Skeletal muscle satellite cell (primary cell): Measurements from ENCODE around the gene KCNH2.
"Not testable (repeated sequence)": the region's sequence is repeated elsewhere in the genome, so short reads cannot be mapped to it uniquely, and the experiment has no call there.

ENCODE experiments used
- H3K27me3 ChIP-seq: 2 replicates; pipeline ENCODE4 v1.7.0; 2013; ENCODE audit warnings: low read length; ENCODE audit not compliant: control insufficient read depth, insufficient read depth
- H3K36me3 ChIP-seq: 2 replicates; pipeline ENCODE4 v1.7.0; 2013; ENCODE audit warnings: mild to moderate bottlenecking, control low read depth, low read length; ENCODE audit not compliant: insufficient read depth
- H3K4me1 ChIP-seq: 2 replicates; pipeline ENCODE4 v1.7.0; 2013; ENCODE audit warnings: low read length; ENCODE audit not compliant: control insufficient read depth, insufficient read depth
- H3K4me2 ChIP-seq: 2 replicates; pipeline ENCODE4 v1.7.0; 2013; ENCODE audit warnings: mild to moderate bottlenecking, low read length
- H3K4me3 ChIP-seq: 2 replicates; pipeline ENCODE4 v1.7.0; 2013; ENCODE audit warnings: low read length
- H3K9ac ChIP-seq: 2 replicates; pipeline ENCODE4 v1.7.0; 2013; ENCODE audit warnings: mild to moderate bottlenecking, low read depth, low read length, moderate library complexity
- H3K9me3 ChIP-seq: replicated peaks from 2 replicates; pipeline ENCODE4 v1.7.0; 2013; ENCODE audit warnings: mild to moderate bottlenecking, control low read depth, low read length

KCNH2 gene

DNA sequence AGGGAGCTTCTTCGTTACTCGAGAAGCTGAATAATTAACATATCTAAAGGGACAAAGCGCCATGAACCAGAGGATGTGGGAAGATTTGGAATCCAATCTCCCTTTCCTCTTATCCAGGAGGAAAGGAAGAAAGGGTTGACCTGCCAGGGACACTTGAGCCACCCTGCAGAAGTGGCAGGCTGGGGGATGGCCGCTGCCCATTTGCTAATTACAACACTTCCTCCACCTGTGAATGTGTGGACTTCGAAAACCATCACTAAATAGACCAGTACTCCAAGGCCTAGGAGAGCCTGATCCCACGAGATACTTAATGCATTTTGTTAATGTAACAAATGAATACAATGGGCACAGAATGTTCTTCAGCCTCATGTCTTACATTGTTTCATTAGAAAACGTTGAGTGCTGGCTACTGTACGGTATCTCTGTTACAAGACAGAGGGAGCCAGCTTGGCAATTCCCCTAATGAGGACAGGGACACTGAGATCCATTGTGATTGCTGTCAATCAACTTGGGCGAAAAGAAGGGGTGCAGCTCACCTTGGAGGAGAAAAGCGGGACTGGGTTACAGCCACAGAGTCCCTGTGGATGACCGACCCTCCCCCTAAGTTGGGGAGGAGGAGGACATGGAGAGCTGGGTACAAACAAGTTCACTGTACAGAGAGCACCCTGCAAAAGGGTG is 66.4 kb downstream of the KCNH2 start:
- H3K4me2 ChIP-seq: no peak overlapping the region
- no peak overlapping the region for H3K9ac ChIP-seq
- no peaks in the 10 kb centered on the region for H3K36me3 ChIP-seq
- no peaks in the 10 kb centered on the region for H3K9me3 ChIP-seq
- H3K4me1 ChIP-seq: no peaks in the 10 kb centered on the region
- H3K4me3 ChIP-seq: no peak overlapping the region
- peaks cover 17% of the 10 kb centered on the region for H3K27me3 ChIP-seq

DNA sequence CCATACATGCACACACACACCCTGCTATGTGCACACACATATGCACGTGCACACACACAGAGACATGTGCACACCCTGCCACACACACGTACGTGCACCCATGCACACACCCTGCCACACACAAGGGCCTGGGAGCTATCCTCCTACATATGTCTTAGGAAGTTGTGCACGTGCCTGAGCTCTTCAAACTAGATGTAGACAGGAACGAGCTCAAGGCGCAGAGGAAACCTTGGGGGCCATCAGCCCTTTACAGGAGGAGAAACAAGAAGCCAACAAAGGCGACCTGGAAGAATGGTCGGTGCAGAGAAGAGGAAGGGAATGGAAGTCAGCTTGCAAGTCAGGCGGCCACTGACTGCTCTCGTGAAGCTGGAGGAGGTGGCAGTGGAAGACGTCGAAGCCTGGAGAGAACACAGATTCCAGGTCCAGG is 67.1 kb downstream of the KCNH2 start:
- Histone ChIP-seq H3K9me3 (no peaks in the 10 kb centered on the region), H3K4me1 (no peaks in the 10 kb centered on the region)

DNA sequence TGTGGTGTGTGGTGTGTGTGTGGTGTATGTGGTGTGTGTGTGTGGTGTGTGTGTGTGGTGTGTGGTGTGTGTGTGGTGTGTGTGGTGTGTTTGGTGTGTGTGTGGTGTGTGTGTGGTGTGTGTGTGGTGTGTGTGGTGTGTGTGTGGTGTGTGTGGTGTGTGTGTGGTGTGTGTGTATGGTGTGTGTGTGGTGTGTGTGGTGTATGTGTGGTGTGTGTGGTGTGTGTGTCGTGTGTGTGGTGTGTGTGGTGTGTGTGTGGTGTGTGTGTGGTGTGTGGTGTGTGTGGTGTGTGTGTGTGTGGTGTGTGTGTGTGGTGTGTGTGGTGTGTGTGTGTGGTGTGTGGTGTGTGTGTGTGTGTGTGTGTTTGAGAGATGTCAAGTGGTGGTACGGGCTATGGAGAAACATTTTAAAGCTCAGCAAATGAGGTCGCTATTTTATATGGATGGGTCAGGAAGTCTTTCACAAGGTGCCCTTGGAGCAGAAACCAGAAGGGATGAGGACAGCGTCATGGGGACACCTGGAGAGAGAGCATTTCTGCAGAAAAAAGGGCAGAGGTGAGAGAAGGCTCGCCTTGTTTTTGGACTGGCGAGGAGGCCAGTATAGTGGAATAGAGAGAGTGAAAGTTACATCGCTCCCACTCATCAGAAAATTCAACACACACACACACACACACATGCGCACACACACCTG is 67.7 kb downstream of the KCNH2 start:
- not testable (repeated sequence) for H3K4me2 ChIP-seq, H3K4me3 ChIP-seq, H3K9me3 ChIP-seq, H3K9ac ChIP-seq, H3K4me1 ChIP-seq, H3K36me3 ChIP-seq
- peaks cover 21% of the 10 kb centered on the region for H3K27me3 ChIP-seq

More for the DNA sequence above, 67.1 kb downstream of the KCNH2 start:
- H3K4me2 ChIP-seq: no peak overlapping the region
- H3K36me3 ChIP-seq: no peaks in the 10 kb centered on the region
- H3K9ac ChIP-seq: no peak overlapping the region
- peaks cover 18% of the 10 kb centered on the region for H3K27me3 ChIP-seq
- no peak overlapping the region for H3K4me3 ChIP-seq

DNA sequence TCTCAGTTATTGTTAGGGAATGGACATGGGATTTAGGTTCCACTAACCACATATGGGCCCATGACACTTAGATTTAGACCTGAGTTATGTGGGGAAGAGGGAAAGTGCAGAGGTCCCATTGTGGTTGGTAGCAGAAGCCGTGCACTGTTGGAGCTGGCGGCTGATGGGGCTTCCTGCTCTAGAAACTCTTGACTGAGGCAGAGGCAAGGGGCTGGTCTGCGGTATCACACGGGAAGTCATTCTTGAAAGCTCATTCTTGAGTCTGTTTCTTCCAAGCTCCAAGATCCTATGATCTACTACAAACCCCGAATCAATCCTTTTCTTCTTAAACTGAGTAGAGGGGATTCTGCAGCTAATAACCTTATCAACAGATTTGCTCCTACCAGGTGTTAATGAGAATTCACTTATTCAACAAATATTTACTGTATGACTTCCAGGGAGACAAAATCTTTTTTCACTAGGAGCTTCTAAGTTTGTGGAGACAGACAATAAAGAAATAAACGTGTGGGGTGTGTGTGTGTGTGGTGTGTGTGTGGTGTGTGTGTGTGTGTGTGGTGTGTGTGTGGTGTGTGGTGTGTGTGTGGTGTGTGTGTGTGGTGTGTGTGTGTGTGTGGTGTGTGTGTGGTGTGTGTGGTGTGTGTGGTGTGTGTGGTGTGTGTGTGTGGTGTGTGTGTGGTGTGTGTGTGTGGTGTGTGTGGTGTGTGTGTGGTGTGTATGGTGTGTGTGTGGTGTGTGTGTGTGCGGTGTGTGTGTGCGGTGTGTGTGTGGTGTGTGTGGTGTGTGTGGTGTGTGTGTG is 68.7 kb downstream of the KCNH2 start:
- no peak overlapping the region for H3K4me3 ChIP-seq
- peaks cover under 1% of the 10 kb centered on the region for H3K4me1 ChIP-seq
- H3K9ac ChIP-seq: no peak overlapping the region
- no peak overlapping the region for H3K4me2 ChIP-seq
- peaks cover 24% of the 10 kb centered on the region for H3K27me3 ChIP-seq
- H3K9me3 ChIP-seq: no peaks in the 10 kb centered on the region
- no peaks in the 10 kb centered on the region for H3K36me3 ChIP-seq

DNA sequence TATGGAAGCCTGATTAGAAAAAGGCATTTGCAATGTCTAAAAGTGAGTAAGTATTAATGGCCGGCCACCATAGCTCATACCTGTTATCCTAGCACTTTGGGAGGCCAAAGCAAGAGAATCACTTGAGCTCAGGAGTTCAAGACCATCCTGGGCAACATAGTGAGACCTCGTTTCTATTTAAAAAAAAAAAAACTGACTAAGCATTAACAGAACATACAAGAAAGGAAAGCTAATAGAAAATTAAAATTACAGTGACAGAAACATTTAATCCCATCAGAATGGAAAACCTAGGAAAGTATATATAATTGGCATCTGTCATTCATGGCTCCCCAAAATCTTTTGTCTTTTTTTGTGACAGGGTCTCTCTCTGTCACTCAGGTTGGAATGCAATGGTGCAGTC is 69.9 kb downstream of the KCNH2 start:
- no peak overlapping the region for H3K9ac ChIP-seq
- H3K4me2 ChIP-seq: no peak overlapping the region
- H3K27me3 ChIP-seq: peaks cover 14% of the 10 kb centered on the region
- no peaks in the 10 kb centered on the region for H3K9me3 ChIP-seq
- H3K4me3 ChIP-seq: no peak overlapping the region
- no peaks in the 10 kb centered on the region for H3K36me3 ChIP-seq
- H3K4me1 ChIP-seq: peaks cover 10% of the 10 kb centered on the region

DNA sequence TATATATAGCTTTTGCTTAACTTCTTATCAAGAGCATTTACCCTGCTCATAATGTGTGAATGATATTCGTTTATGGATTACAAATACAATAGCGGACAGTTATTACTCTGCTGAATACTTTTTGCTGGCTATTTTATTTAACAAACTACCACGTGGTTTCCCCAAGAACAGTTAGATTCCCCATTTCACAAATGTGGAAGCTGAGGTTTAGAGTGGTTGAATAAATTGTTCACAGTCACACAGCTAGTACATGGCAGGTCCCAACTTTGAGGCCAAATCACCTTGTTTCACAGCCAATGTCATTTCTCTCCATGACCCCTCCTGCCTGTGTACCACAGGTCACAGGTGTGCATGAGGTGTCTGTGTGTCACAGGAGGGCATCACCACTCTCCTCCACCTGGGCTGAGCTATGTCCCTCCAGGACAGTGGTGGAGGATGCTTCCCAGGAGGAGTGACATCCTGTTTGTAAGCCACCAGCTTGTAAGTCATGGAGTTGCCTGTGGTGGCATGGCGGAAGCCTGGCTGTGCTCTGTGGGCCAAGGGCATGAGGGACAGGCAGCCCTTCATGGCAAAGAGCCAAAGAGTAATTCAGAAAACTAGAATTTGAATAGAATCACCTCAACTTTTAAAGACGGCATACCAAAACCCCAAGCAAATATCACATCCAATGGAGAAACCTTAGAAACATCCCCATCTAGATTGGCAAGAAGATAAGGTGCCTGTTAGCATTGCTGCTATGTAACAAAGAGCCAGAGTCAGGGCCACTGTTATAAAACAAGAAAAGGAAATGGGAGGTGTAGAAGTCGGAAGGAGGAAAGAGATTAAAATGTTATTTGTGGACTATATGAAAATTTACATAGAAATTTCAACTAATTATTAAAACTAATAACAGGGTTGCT is 73.9 kb downstream of the KCNH2 start:
- no peak overlapping the region for H3K4me3 ChIP-seq
- H3K4me2 ChIP-seq: peak overlapping the region; percentile 61
- no peaks in the 10 kb centered on the region for H3K9me3 ChIP-seq
- H3K36me3 ChIP-seq: no peaks in the 10 kb centered on the region
- H3K4me1 ChIP-seq: peaks cover 10% of the 10 kb centered on the region
- H3K27me3 ChIP-seq: peaks cover 38% of the 10 kb centered on the region
- no peak overlapping the region for H3K9ac ChIP-seq

DNA sequence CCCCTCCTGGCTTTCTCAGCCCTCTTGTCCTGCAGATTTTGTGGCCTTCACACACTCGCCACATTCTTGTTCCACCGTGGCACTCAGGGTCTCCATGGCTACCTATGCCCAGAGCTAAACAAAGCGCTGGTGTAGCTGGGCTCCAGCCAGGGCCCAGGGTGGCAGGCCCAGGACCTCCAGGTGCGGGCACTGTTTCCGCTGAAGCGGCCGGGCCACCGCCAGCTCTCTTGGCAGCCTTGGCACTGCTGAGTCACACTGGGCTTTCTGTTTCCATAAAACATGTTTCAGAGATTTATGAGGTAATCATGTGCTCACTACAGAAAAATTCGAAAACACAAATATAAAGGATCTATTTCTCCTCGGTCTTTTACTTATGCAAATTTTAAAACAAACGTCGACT is 74.5 kb downstream of the KCNH2 start:
- peak overlapping the region; percentile 61 for H3K4me2 ChIP-seq
- H3K36me3 ChIP-seq: no peaks in the 10 kb centered on the region
- peaks cover 10% of the 10 kb centered on the region for H3K4me1 ChIP-seq
- H3K4me3 ChIP-seq: no peak overlapping the region
- no peak overlapping the region for H3K9ac ChIP-seq
- H3K27me3 ChIP-seq: peaks cover 41% of the 10 kb centered on the region
- H3K9me3 ChIP-seq: no peaks in the 10 kb centered on the region

DNA sequence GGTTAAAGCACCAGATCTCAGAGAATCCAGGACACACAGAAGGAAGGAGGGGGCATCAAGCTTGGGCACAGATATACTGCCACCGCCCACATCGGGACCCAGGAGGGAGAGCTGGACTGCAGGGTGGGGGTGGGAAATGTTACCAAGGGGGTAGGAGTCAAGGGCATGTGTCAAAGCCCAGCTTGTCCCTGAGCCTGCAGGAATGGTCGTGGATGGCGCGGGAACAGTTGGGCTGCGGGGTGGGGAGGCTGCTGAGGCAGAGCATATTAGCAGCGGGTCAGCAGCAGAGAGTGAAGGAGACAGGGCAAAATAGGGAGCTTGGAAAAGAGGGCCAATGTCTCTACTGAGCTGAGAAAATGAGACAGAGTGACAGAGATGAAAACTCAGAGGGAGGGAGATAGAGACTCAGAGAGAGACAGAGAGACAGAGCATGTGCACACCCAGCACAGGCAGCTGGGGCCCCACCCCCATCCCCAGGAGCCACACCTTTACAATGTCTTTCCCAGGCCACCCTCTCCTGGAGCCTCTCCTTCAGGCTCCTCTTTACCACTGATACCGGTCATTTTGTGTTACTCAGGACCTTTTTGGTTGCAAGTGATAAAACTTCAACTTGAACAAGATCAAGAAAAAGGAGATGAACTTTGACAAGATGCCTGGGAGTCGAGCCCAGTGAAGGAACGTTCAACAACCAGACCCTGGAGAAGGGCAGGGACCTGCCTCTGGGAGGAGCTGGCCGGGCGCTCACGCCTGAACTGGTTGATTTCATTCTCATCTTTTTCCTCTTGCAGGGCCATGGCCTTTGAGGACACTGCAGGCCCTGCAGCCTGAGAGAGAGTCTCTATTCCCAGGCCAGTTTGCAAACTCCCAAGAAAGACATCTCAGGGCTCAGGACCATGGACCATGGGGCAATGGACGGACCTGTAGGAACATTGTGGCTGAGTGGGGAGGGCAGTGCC is 75.8 kb downstream of the KCNH2 start:
- Histone ChIP-seq H3K9ac (no peak overlapping the region), H3K4me3 (no peak overlapping the region), H3K9me3 (no peaks in the 10 kb centered on the region), H3K36me3 (no peaks in the 10 kb centered on the region), H3K27me3 (peaks cover 51% of the 10 kb centered on the region), H3K4me2 (no peak overlapping the region), H3K4me1 (peaks cover 10% of the 10 kb centered on the region)

DNA sequence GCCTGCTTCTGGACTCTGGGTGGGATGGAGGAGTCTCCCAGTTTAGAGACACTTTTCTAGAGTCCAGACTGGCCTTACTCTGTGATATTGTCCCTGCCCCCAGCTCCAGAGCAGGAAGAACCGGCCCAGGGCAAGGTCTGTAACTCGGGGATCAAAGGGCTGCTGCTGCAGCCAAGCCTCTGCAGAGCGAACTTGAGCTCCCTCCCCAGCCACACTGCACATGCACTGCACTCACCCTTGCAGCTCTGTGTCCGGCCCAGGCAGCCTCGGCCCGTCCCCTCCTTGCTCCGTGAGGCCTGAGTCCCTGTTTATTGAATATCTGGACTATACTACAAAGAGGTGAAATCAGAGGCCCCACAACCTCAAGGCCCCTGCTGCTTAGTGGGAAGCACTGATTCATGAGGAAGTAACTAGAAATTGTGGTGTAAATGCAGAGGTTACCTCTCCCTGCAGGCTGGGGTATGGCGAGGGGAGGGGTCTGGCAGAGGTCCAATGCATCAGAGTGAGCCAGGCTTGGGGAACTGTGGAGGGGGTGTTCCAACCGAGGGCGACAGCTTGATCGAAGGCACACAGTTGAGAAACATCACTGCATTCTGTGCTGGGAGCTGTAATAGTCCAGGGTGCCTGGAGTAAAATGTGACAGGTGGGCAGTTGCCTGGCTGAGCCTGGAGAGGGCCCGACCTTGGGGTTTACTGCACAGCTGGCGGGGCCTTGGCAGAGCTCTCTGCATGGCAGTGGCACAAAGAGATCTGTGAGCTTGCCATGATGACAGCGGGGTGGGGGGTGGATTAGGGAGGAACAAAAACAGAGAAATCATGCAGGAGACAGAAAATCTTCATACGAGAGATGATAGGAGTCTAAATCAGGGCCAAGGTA is 76.7 kb downstream of the KCNH2 start:
- no peak overlapping the region for H3K9ac ChIP-seq
- no peaks in the 10 kb centered on the region for H3K9me3 ChIP-seq
- H3K36me3 ChIP-seq: no peaks in the 10 kb centered on the region
- H3K4me1 ChIP-seq: peaks cover 10% of the 10 kb centered on the region
- no peak overlapping the region for H3K4me3 ChIP-seq
- peaks cover 61% of the 10 kb centered on the region for H3K27me3 ChIP-seq
- no peak overlapping the region for H3K4me2 ChIP-seq
